Panc1 (cell line): ENCODE results near the gene CDKN3. TPM values are rescaled to one million over a fixed set of nuclear protein-coding genes. Genes with fewer than 3 reads are reported as not detected.

Experiments used
- ATAC-seq: fragments of 200-7000 bp; cut with Tn5 transposase; 2 replicates; pipeline ENCODE4 v1.9.1; 2020; ENCODE audit warnings: mild to moderate bottlenecking, moderate library complexity
- BruUV-seq: library from RNA; stranded (reverse); fragments of 400-500 nt; replicated peaks from 2 replicates; lab custom pipeline; 2021; lab: Mats Ljungman, UMichigan
- CTCF ChIA-PET: fragments of 300-600 bp; sonication (Branson Sonifier 250); formaldehyde crosslinking; loops from one replicate; lab custom pipeline; 2022; ENCODE audit warnings: antibody characterized with exemption; lab: Charles Lee
- POLR2A ChIA-PET: fragments of 300-600 bp; sonication (Branson Sonifier 250); formaldehyde crosslinking; loops from one replicate; lab custom pipeline; 2022; ENCODE audit warnings: antibody characterized with exemption; lab: Charles Lee
- DNase-seq: peaks from one replicate; pipeline ENCODE4 v3.0.0-alpha.2; 2010; ENCODE audit warnings: low read depth, low spot score
- H3K27ac ChIP-seq: 2 replicates; pipeline ENCODE4 v1.5.1; 2011; ENCODE audit warnings: mild to moderate bottlenecking, low read length, inconsistent platforms
- H3K27me3 ChIP-seq: fragments of 200-500 bp; sonication (Bioruptor generic); 2 replicates; pipeline ENCODE4 v1.6.0; 2014; ENCODE audit warnings: low read length, inconsistent platforms; ENCODE audit not compliant: control insufficient read depth, insufficient read depth
- H3K36me3 ChIP-seq: fragments of 200-500 bp; sonication (Bioruptor generic); 2 replicates; pipeline ENCODE4 v1.5.1; 2014; ENCODE audit warnings: inconsistent platforms, mild to moderate bottlenecking, low read length, moderate library complexity; ENCODE audit not compliant: control insufficient read depth, insufficient read depth
- H3K4me1 ChIP-seq: 2 replicates; pipeline ENCODE4 v1.5.1; 2011; ENCODE audit warnings: inconsistent platforms, mild to moderate bottlenecking, low read length, moderate library complexity; ENCODE audit not compliant: control insufficient read depth, insufficient read depth
- H3K4me3 ChIP-seq, 2 experiments: 2 replicates each; pipeline ENCODE4 v1.5.1; 2011 to 2012; ENCODE audit warnings: low read depth in 2 of 2, low read length in 2 of 2, mild to moderate bottlenecking in 2 of 2, inconsistent platforms in 1 of 2, moderate library complexity in 1 of 2
- H3K9me3 ChIP-seq: fragments of 200-500 bp; sonication (Bioruptor generic); 2 replicates; pipeline ENCODE4 v1.5.1; 2014; ENCODE audit warnings: low read depth, mild to moderate bottlenecking, inconsistent platforms, low read length, moderate library complexity; ENCODE audit not compliant: control insufficient read depth, insufficient read depth
- POLR2AphosphoS5 ChIP-seq: IDR thresholded peaks from 2 replicates; pipeline ENCODE4 v1.6.1; 2012; ENCODE audit warnings: mild to moderate bottlenecking, low read depth, low read length, moderate library complexity
- SIN3A ChIP-seq: IDR thresholded peaks from 2 replicates; pipeline ENCODE4 v1.6.1; 2012; ENCODE audit warnings: low read depth, mild to moderate bottlenecking, low read length, moderate library complexity, borderline replicate concordance; ENCODE audit not compliant: insufficient read depth
- TCF7L2 ChIP-seq: IDR thresholded peaks from 2 replicates; pipeline ENCODE4 v1.6.1; 2011; ENCODE audit warnings: mild to moderate bottlenecking, low read depth, low read length, inconsistent platforms
- in situ Hi-C: cut with HindIII; loops from 2 replicates; pipeline ENCODE4 v1.10.0; 2016; ENCODE audit warnings: low sequenced_read_pairs, low pct_unique_long_range_greater_than_20kb
- intact Hi-C: fragments of 100-400 bp; cut with micrococcal nuclease; formaldehyde crosslinking; loops from one replicate; pipeline ENCODE4 v1.10.0; 2022; ENCODE audit not compliant: unreplicated experiment
- total RNA-seq: library from RNA; stranded (reverse); gene quantifications from one replicate; pipeline ENCODE4 v1.2.1, GENCODE V29; 2021; ENCODE audit not compliant: unreplicated experiment
- TF ChIP-seq, protein P1 (sequence below): fragments of 450-650 bp; IDR thresholded peaks from 2 replicates; pipeline ENCODE4 v1.5.1; 2017; ENCODE audit warnings: mild to moderate bottlenecking
- TF ChIP-seq, protein P2 (sequence below), 2 experiments: IDR thresholded peaks; 2 replicates each; pipeline ENCODE4 v1.6.1; 2011 to 2012; ENCODE audit warnings: low read depth in 2 of 2, control low read depth in 1 of 2, low read length in 1 of 2, mild to moderate bottlenecking in 1 of 2, moderate library complexity in 1 of 2; ENCODE audit not compliant: insufficient read depth in 1 of 2

Gene CDKN3
- total RNA-seq, 1 experiment from 2014 or later: 36.1 TPM

DNA sequence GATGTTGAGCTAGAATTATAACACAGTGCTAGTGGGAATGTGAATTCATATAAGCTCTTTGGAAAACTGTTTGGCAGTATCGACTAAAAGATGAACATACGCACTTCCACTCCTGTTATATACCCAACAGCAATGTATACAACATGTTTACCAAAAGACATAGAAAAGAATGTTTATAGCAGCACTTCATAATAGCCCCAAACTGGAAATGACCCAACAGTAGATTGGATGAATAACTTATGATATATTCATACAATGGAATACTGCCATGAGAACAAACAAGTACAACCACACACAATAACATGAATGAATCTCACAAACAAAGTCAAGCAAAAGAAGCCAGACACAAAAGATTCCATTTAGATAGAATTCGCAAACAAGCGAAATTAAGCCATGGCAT is 28.5 kb upstream of the CDKN3 start:
- intact Hi-C loops (loop anchor here (5.0 kb wide), 1 partner anchor 54 kb away; no protein-coding TSS in a partner anchor), in situ Hi-C loops (no loop called here)
- Histone ChIP-seq H3K4me1 (no peaks in the 10 kb centered on the region), H3K9me3 (no peaks in the 10 kb centered on the region), H3K4me3 (no peak overlapping the region), H3K36me3 (no peaks in the 10 kb centered on the region), H3K27me3 (no peaks in the 10 kb centered on the region), H3K27ac (no peak overlapping the region)
- no peak for ATAC-seq
- POLR2A ChIA-PET: no interaction called here
- no TSS peak for BruUV-seq
- no peak for DNase-seq
- no peak for TF ChIP-seq TCF7L2
- CTCF ChIA-PET: no interaction called here

DNA sequence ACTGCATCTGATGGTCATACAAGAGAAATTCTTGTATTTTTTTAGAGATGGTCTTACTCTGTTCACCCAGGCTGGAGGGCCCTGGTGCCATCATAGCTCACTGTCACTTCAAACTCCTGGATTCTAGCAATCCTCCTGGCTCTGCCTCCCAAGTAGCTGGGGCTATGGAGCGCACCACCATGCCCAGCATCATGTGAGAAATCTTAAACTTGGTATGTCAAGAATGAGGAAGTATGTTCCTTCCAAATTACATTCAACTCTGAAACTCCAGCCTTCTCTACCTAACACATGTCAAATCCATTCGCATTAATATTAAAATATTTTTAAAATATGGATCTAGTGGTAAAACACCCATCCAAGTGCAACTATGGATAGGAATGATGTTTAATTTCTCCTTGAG is 27.5 kb upstream of the CDKN3 start:
- no TSS peak for BruUV-seq
- ATAC-seq (no peak), DNase-seq (no peak)
- Histone ChIP-seq H3K36me3 (no peaks in the 10 kb centered on the region), H3K27me3 (no peaks in the 10 kb centered on the region), H3K4me1 (no peaks in the 10 kb centered on the region), H3K9me3 (no peaks in the 10 kb centered on the region), H3K27ac (no peak overlapping the region), H3K4me3 (no peak overlapping the region)
- in situ Hi-C loops: no loop called here
- intact Hi-C loops: loop anchor here (5.0 kb wide), 1 partner anchor 53 kb away; no protein-coding TSS in a partner anchor
- TF ChIP-seq SIN3A (no peak), POLR2AphosphoS5 (no peak), TCF7L2 (no peak)
- TF ChIP-seq, protein P1, sequence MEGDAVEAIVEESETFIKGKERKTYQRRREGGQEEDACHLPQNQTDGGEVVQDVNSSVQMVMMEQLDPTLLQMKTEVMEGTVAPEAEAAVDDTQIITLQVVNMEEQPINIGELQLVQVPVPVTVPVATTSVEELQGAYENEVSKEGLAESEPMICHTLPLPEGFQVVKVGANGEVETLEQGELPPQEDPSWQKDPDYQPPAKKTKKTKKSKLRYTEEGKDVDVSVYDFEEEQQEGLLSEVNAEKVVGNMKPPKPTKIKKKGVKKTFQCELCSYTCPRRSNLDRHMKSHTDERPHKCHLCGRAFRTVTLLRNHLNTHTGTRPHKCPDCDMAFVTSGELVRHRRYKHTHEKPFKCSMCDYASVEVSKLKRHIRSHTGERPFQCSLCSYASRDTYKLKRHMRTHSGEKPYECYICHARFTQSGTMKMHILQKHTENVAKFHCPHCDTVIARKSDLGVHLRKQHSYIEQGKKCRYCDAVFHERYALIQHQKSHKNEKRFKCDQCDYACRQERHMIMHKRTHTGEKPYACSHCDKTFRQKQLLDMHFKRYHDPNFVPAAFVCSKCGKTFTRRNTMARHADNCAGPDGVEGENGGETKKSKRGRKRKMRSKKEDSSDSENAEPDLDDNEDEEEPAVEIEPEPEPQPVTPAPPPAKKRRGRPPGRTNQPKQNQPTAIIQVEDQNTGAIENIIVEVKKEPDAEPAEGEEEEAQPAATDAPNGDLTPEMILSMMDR: no peak
- TF ChIP-seq, protein P2, sequence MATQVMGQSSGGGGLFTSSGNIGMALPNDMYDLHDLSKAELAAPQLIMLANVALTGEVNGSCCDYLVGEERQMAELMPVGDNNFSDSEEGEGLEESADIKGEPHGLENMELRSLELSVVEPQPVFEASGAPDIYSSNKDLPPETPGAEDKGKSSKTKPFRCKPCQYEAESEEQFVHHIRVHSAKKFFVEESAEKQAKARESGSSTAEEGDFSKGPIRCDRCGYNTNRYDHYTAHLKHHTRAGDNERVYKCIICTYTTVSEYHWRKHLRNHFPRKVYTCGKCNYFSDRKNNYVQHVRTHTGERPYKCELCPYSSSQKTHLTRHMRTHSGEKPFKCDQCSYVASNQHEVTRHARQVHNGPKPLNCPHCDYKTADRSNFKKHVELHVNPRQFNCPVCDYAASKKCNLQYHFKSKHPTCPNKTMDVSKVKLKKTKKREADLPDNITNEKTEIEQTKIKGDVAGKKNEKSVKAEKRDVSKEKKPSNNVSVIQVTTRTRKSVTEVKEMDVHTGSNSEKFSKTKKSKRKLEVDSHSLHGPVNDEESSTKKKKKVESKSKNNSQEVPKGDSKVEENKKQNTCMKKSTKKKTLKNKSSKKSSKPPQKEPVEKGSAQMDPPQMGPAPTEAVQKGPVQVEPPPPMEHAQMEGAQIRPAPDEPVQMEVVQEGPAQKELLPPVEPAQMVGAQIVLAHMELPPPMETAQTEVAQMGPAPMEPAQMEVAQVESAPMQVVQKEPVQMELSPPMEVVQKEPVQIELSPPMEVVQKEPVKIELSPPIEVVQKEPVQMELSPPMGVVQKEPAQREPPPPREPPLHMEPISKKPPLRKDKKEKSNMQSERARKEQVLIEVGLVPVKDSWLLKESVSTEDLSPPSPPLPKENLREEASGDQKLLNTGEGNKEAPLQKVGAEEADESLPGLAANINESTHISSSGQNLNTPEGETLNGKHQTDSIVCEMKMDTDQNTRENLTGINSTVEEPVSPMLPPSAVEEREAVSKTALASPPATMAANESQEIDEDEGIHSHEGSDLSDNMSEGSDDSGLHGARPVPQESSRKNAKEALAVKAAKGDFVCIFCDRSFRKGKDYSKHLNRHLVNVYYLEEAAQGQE (IDR thresholded peaks at IDR 0.05; ENCODE audit: insufficient read depth in 1 of 2, low read depth in 2 of 2, low read length in 1 of 2): no peak
- ChIA-PET CTCF (no interaction called here), POLR2A (no interaction called here)

DNA sequence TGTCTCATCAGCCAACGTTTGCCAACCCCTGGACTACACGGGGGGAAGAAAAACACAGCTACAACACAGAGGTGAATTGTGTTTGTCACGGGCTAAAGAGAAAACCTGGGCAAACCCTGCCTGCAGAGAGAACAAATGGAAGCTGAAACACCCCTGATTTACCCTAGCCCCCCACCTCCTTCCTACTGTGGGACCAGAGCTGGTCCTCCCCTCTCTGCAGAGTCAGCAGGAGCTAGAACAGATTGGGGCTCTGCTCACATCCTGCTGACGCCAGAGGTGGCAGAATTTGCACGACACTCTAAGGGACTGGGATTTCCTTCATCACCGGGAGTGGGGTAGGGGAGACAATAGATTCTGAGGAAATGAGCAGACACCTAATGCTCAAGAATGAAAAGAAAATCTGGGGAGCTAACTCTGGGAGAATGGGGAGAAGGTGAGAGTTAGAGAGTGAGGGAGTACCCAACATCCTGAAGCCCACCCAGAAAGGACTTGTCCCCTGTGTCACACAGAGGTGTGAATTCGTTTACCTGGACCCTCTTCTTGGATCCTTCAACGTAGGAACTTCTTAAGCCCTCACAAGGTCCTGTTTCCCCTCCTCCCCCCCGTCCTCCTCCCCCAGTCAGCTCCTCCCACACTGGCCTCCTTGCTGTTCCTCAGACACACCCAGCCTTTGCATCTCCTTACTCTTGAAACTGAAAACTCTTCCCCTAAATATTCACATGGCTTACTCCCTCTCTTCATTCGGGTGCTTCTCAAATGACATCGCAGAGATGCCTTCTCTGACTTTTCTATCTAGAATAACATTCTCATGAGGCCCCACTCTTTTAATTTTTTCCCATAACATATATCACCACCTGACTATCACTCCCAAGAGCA is 26.2 kb upstream of the CDKN3 start:
- no peak for TF ChIP-seq POLR2AphosphoS5
- TF ChIP-seq, protein P1: no peak
- TF ChIP-seq TCF7L2: no peak
- TF ChIP-seq, protein P2 (IDR thresholded peaks at IDR 0.05; ENCODE audit: insufficient read depth in 1 of 2, low read depth in 2 of 2, low read length in 1 of 2): no peak
- TF ChIP-seq SIN3A: no peak
- BruUV-seq: no TSS peak
- no peak overlapping the region for H3K4me3 ChIP-seq
- H3K4me1 ChIP-seq: no peaks in the 10 kb centered on the region
- intact Hi-C loops: no loop called here
- POLR2A ChIA-PET: no interaction called here
- ATAC-seq (no peak), DNase-seq (no peak)
- no peaks in the 10 kb centered on the region for H3K9me3 ChIP-seq
- no peaks in the 10 kb centered on the region for H3K36me3 ChIP-seq
- CTCF ChIA-PET: no interaction called here
- in situ Hi-C loops: no loop called here
- no peaks in the 10 kb centered on the region for H3K27me3 ChIP-seq
- no peak overlapping the region for H3K27ac ChIP-seq
